ENCODE results near the gene PDE10A.

Gene PDE10A

GRCh38 chr6:165559632-165560031 lies 103.4 kb downstream of the PDE10A start:
- no peak for TF ChIP-seq CTCF (IDR thresholded peaks at IDR 0.05)

GRCh38 chr6:165557674-165558073 lies 105.4 kb downstream of the PDE10A start:
- no peak for TF ChIP-seq CTCF (IDR thresholded peaks at IDR 0.05)

- TF ChIP-seq CTCF (IDR thresholded peaks at IDR 0.05), result no peak
These were observed 106.8 kb downstream of the PDE10A start for GRCh38 chr6:165556116-165556843.

GRCh38 chr6:165552248-165552736 lies 110.7 kb downstream of the PDE10A start:
- no peak for TF ChIP-seq CTCF (IDR thresholded peaks at IDR 0.05)

- no peak for TF ChIP-seq CTCF (IDR thresholded peaks at IDR 0.05)
These were observed 111.2 kb downstream of the PDE10A start for GRCh38 chr6:165551828-165552227.

- no peak for TF ChIP-seq CTCF (IDR thresholded peaks at IDR 0.05)
These were observed 114.6 kb downstream of the PDE10A start for GRCh38 chr6:165548450-165548849.

- TF ChIP-seq CTCF (IDR thresholded peaks at IDR 0.05), result no peak
These were observed 117.2 kb downstream of the PDE10A start for GRCh38 chr6:165545806-165546205.
